Mesendoderm (in vitro differentiated cells): ENCODE data around the gene KIAA0825.
"Not testable (repeated sequence)": the region's sequence is repeated elsewhere in the genome, so short reads cannot be mapped to it uniquely, and the experiment has no call there.

ENCODE experiments used
- DNase-seq: peaks from one replicate; pipeline ENCODE4 v3.0.0; 2013
- H2AK5ac ChIP-seq: 2 replicates; pipeline ENCODE4 v1.6.1; 2013; ENCODE audit warnings: low read length, inconsistent platforms
- H2BK120ac ChIP-seq: 2 replicates; pipeline ENCODE4 v1.6.1; 2013; ENCODE audit warnings: low read depth, mild to moderate bottlenecking, low read length, moderate library complexity, mixed read lengths
- H2BK15ac ChIP-seq: replicated peaks from 2 replicates; pipeline ENCODE4 v1.6.1; 2013; ENCODE audit warnings: low read depth, mild to moderate bottlenecking, moderate library complexity
- H2BK5ac ChIP-seq: 2 replicates; pipeline ENCODE4 v1.6.1; 2013; ENCODE audit warnings: low read length, inconsistent platforms
- H3K18ac ChIP-seq: 2 replicates; pipeline ENCODE4 v1.6.1; 2013; ENCODE audit warnings: mild to moderate bottlenecking, low read length, mixed read lengths
- H3K23ac ChIP-seq: one replicate; pipeline ENCODE4 v1.6.1; 2013; ENCODE audit warnings: low read length
- H3K27ac ChIP-seq: 2 replicates; pipeline ENCODE4 v1.5.1; 2013; ENCODE audit warnings: low read depth, mild to moderate bottlenecking, inconsistent platforms, low read length, moderate library complexity
- H3K27me3 ChIP-seq: 2 replicates; pipeline ENCODE4 v1.6.1; 2013; ENCODE audit warnings: low read length, control low read depth, mild to moderate bottlenecking, inconsistent platforms; ENCODE audit not compliant: insufficient read depth, poor library complexity
- H3K36me3 ChIP-seq: 2 replicates; pipeline ENCODE4 v1.6.1; 2013; ENCODE audit warnings: low read length, inconsistent platforms; ENCODE audit not compliant: control insufficient read depth, insufficient read depth
- H3K4ac ChIP-seq: one replicate; pipeline ENCODE4 v1.6.1; 2013; ENCODE audit warnings: low read depth, mild to moderate bottlenecking, low read length, moderate library complexity
- H3K4me1 ChIP-seq: 2 replicates; pipeline ENCODE4 v1.6.1; 2013; ENCODE audit warnings: low read depth, low read length, inconsistent platforms; ENCODE audit not compliant: control insufficient read depth
- H3K4me2 ChIP-seq: 2 replicates; pipeline ENCODE4 v1.6.1; 2013; ENCODE audit warnings: low read length
- H3K4me3 ChIP-seq: 2 replicates; pipeline ENCODE4 v1.5.1; 2013; ENCODE audit warnings: mild to moderate bottlenecking, low read length
- H3K56ac ChIP-seq: one replicate; pipeline ENCODE4 v1.6.1; 2013; ENCODE audit warnings: low read length
- H3K79me1 ChIP-seq: 2 replicates; pipeline ENCODE4 v1.6.1; 2013; ENCODE audit warnings: low read length, inconsistent platforms
- H3K79me2 ChIP-seq: 2 replicates; pipeline ENCODE4 v1.6.1; 2013; ENCODE audit warnings: mild to moderate bottlenecking, low read length; ENCODE audit not compliant: control insufficient read depth, insufficient read depth
- H3K9ac ChIP-seq: 2 replicates; pipeline ENCODE4 v1.6.1; 2013; ENCODE audit warnings: low read length, inconsistent platforms
- H4K5ac ChIP-seq: one replicate; pipeline ENCODE4 v1.6.1; 2013; ENCODE audit warnings: low read length
- H4K8ac ChIP-seq: one replicate; pipeline ENCODE4 v1.6.1; 2013; ENCODE audit warnings: low read depth, mild to moderate bottlenecking, control low read depth, low read length, moderate library complexity
- WGBS: extraction: QIAGEN DNeasy Blood & Tissue Kit; methylation state at CpG from one replicate; pipeline ENCODE4 v1.1.7; 2013; ENCODE audit warnings: low lambda C conversion rate, missing lambda C conversion rate; ENCODE audit not compliant: insufficient coverage; ENCODE audit errors: extremely low coverage; 5-methylcytosine and 5-hydroxymethylcytosine counted together

Gene KIAA0825

DNA sequence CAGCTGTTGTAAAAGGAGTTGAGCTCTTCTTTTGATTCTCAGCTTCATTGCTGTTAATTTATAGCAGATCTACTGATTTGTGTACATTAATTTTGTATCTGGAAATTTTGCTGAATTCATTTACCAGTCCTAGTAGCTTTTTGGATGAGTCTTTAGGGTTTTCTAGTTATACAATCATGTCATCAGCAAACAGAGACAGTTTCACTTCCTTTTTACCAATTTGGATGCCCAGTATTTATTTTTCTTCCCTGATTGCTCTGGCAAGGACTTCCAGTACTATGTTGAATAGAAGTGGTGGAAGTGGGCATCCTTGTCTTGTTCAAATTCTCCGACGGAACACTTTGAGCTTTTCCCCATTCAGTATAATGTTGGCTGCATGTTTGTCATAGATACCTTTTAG lies 478.1 kb downstream of the KIAA0825 start:
- H3K27ac ChIP-seq = no peak overlapping the region
- H3K4me2 ChIP-seq = no peak overlapping the region
- H3K4me3 ChIP-seq = no peak overlapping the region
- no peak for DNase-seq
- no peak overlapping the region for H2BK15ac ChIP-seq
- no peak overlapping the region for H3K23ac ChIP-seq
- H2AK5ac ChIP-seq = no peak overlapping the region
- no peaks in the 10 kb centered on the region for H3K36me3 ChIP-seq
- no peak overlapping the region for H3K9ac ChIP-seq
- H3K4me1 ChIP-seq = no peaks in the 10 kb centered on the region
- no peak overlapping the region for H2BK120ac ChIP-seq
- no peaks in the 10 kb centered on the region for H3K79me2 ChIP-seq
- WGBS = no CpG with 5 or more reads among the region's 2 CpGs
- no peak overlapping the region for H3K56ac ChIP-seq
- H3K79me1 ChIP-seq = no peaks in the 10 kb centered on the region
- no peak overlapping the region for H4K5ac ChIP-seq
- no peak overlapping the region for H3K18ac ChIP-seq
- H3K27me3 ChIP-seq = no peaks in the 10 kb centered on the region
- no peak overlapping the region for H2BK5ac ChIP-seq
- no peak overlapping the region for H4K8ac ChIP-seq
- no peak overlapping the region for H3K4ac ChIP-seq

DNA sequence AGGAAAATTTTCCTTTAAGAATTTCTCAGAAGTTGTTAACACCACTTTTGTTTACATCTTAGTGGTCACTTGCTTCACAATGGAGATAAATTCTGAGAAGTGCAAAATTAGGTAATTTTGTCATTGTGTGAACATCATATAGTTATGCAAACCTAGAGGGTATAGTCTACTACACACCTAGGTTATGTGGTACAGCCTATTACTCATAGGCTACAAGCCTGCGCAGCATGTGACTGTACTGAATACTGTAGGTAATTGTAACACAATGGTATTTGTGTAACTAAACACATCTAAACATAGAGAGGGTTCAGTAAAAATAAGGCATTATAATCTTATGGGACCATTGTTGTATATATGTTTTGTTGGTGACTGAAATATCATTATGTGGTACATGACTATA lies 488.3 kb downstream of the KIAA0825 start:
- H3K27ac ChIP-seq = no peak overlapping the region
- H3K79me1 ChIP-seq = no peaks in the 10 kb centered on the region
- H3K27me3 ChIP-seq = no peaks in the 10 kb centered on the region
- no peak overlapping the region for H4K5ac ChIP-seq
- no peak overlapping the region for H3K4me2 ChIP-seq
- H4K8ac ChIP-seq = no peak overlapping the region
- WGBS = no CpG with 5 or more reads among the region's 1 CpG
- no peaks in the 10 kb centered on the region for H3K4me1 ChIP-seq
- no peak overlapping the region for H3K18ac ChIP-seq
- no peak overlapping the region for H3K56ac ChIP-seq
- no peak overlapping the region for H2BK5ac ChIP-seq
- no peak overlapping the region for H3K23ac ChIP-seq
- H3K9ac ChIP-seq = no peak overlapping the region
- no peak for DNase-seq
- no peak overlapping the region for H2BK120ac ChIP-seq
- no peak overlapping the region for H2BK15ac ChIP-seq
- no peak overlapping the region for H2AK5ac ChIP-seq
- H3K4ac ChIP-seq = no peak overlapping the region
- no peak overlapping the region for H3K4me3 ChIP-seq
- H3K36me3 ChIP-seq = no peaks in the 10 kb centered on the region
- H3K79me2 ChIP-seq = no peaks in the 10 kb centered on the region

DNA sequence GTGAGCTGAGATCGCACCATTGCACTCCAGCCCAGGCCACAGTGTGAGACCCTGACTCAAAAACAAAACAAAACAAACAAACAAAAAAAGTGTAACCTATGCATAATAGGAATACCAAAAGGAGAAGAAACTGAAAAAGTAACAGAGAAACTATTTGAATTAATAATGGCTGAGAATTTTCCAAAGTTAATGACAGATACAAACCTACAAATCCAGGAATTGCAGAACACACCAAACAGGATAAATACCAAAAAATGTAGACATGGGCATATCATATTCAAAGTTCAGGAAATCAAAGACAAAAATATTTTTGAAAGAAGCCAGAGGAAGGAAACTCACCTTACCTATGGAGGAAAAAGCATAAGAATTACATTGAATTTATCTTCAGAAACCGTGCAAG lies 493.3 kb downstream of the KIAA0825 start:
- Histone ChIP-seq H3K4me2 (no peak overlapping the region), H3K18ac (no peak overlapping the region), H3K79me1 (no peaks in the 10 kb centered on the region), H2BK5ac (no peak overlapping the region), H3K27me3 (no peaks in the 10 kb centered on the region), H3K23ac (no peak overlapping the region), H3K27ac (no peak overlapping the region), H4K8ac (no peak overlapping the region), H2BK15ac (no peak overlapping the region), H3K9ac (no peak overlapping the region), H3K4me1 (no peaks in the 10 kb centered on the region), H3K4ac (no peak overlapping the region), H2AK5ac (no peak overlapping the region), H3K79me2 (no peaks in the 10 kb centered on the region), H3K36me3 (no peaks in the 10 kb centered on the region), H3K56ac (no peak overlapping the region), H4K5ac (no peak overlapping the region), H3K4me3 (no peak overlapping the region), H2BK120ac (no peak overlapping the region)
- no peak for DNase-seq
- no CpG with 5 or more reads among the region's 2 CpGs for WGBS

DNA sequence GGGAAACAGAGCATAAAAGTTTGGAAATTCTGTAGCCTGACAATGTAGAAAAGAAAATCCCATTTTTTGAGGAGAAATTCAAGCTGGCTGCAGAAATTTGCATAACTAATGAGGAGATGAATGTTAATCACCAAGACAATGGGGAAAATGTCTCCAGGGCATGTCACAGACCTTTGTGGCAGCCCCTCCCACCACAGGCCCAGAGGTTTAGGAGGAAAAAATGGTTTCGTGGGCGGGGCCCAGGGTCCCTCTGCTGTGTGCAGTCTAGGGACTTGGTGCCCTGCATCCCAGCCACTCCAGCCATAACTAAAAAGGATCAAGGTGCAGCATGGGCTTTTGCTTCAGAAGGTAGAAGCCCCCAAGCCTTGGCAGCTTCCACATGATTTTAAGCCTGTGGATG lies 502.1 kb downstream of the KIAA0825 start:
- not testable (repeated sequence) for H3K79me1 ChIP-seq, H3K27ac ChIP-seq, H2BK15ac ChIP-seq, H2AK5ac ChIP-seq, H2BK5ac ChIP-seq, H3K27me3 ChIP-seq, H3K4me3 ChIP-seq, H3K9ac ChIP-seq, H3K4me2 ChIP-seq, H2BK120ac ChIP-seq, DNase-seq, H3K79me2 ChIP-seq, H3K4ac ChIP-seq, H3K56ac ChIP-seq, H4K8ac ChIP-seq, H3K23ac ChIP-seq, H4K5ac ChIP-seq, H3K36me3 ChIP-seq, H3K18ac ChIP-seq, H3K4me1 ChIP-seq
- no CpG with 5 or more reads among the region's 2 CpGs for WGBS

DNA sequence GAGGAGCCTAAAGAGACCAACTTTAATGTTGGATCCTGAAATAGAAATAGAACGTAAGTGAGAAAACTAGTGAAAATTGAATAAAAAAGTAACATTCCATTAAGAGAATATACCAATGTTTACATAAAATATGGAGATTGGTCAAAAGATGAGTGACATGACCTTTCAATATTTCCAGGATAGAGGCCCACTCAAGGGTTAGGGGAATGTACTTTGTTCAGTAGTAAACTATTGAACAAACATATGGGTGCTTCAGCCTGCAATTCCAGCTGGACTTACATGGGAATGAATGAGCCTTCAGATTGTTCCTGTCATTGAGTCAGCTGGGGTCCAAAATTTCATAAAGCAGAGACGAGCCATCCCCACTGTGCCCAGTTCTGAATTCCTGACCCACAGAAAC lies 505.3 kb downstream of the KIAA0825 start:
- Histone ChIP-seq H3K4me3 (no peak overlapping the region), H3K18ac (no peak overlapping the region), H3K4me2 (no peak overlapping the region), H3K9ac (no peak overlapping the region), H2BK15ac (no peak overlapping the region), H3K36me3 (no peaks in the 10 kb centered on the region), H3K56ac (no peak overlapping the region), H3K27me3 (no peaks in the 10 kb centered on the region), H2BK120ac (no peak overlapping the region), H3K27ac (no peak overlapping the region), H3K79me1 (peaks cover 2% of the 10 kb centered on the region), H3K4ac (no peak overlapping the region), H4K5ac (no peak overlapping the region), H4K8ac (no peak overlapping the region), H3K4me1 (no peaks in the 10 kb centered on the region), H2BK5ac (no peak overlapping the region), H2AK5ac (no peak overlapping the region), H3K23ac (no peak overlapping the region), H3K79me2 (no peaks in the 10 kb centered on the region)
- no CpG with 5 or more reads among the region's 2 CpGs for WGBS
- DNase-seq = no peak

DNA sequence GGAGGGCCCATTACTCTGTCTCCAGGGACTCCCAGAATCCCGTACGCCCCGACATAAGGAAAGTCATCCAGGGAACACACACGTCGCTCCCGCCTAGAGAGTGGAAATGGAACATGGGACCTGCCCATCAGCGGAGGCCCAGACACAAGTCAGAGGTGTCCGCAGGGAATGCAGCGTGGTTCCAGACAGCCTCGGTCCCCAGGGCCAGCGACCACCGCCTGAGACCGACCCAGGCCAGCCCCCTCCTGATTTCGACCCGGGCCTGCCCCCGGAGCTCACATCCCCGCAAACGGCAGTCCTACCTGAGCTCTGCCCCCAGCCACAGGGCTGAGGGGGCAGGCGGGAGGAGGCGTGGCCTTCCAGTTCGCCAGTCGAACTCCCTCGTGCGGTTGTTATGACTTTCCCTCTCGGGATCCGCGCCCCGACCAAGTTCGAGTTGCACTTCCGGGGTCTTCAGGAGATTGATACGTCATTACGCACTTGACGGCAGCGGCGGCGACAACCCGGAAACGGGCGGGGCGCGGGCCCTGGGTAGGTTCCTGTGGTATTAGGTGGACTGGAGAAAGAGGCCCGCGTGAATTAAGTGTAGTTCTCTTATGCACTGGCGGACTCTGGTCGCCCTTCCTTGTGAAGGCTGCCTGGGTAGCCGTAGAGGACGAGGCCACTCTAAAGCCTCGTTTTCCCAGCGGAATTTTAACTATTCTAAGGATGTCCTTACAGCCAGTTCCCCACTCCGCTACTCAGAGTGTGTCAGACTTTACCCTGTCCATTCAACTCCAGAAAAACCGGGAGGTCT lies 507.0 kb downstream of the KIAA0825 start:
- Histone ChIP-seq H3K4me2 (peak overlapping the region; percentile 82), H3K27me3 (no peaks in the 10 kb centered on the region), H3K27ac (peak overlapping the region; percentile 24), H2AK5ac (no peak overlapping the region), H3K79me1 (peaks cover 4% of the 10 kb centered on the region), H3K56ac (peak overlapping the region; percentile 93), H3K4me1 (no peaks in the 10 kb centered on the region), H3K79me2 (no peaks in the 10 kb centered on the region), H2BK5ac (peak overlapping the region; percentile 72), H2BK15ac (no peak overlapping the region), H3K36me3 (no peaks in the 10 kb centered on the region), H3K4ac (peak overlapping the region; percentile 72), H3K23ac (no peak overlapping the region), H2BK120ac (no peak overlapping the region), H3K4me3 (peak overlapping the region; percentile 76), H4K8ac (no peak overlapping the region), H4K5ac (no peak overlapping the region), H3K18ac (peak overlapping the region; percentile 56), H3K9ac (peak overlapping the region; percentile 88)
- DNase-seq = peak; percentile 99
- no CpG with 5 or more reads among the region's 51 CpGs for WGBS
